ENCODE data around the gene PLCG2.
"Not testable (repeated sequence)": the region's sequence is repeated elsewhere in the genome, so short reads cannot be mapped to it uniquely, and the experiment has no call there.

The PLCG2 gene

DNA sequence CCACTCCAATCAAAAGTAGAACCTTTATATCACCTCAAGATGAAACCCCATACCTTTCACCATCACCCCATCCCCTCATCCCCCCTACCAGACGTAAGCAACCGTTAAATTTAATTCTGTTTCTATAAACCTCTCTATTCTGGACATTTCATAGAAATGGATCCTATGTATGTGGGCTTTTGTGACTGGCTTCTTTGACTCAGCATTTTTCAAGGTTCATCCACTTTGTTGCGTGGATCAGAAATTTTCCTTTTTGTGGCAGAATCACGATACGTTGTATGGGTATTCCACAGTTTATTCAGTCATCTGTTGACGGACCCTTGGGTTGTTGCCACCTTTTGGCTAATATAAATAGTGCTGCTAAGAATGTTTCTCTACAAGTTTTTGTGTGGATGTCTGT is 8.6 kb downstream of the PLCG2 start:
- Mint-ChIP-seq H3K27ac (no peak overlapping the region), H3K9me3 (no peaks in the 10 kb centered on the region), H3K27me3 (no peaks in the 10 kb centered on the region), H3K4me1 (peaks cover 72% of the 10 kb centered on the region), H3K4me3 (peak overlapping the region; percentile 32), H3K36me3 (peaks cover 44% of the 10 kb centered on the region)
- DNase-seq (ENCODE audit: low spot score in 2 of 2) (no peak), ATAC-seq (ENCODE audit: low read depth) (no peak)

DNA sequence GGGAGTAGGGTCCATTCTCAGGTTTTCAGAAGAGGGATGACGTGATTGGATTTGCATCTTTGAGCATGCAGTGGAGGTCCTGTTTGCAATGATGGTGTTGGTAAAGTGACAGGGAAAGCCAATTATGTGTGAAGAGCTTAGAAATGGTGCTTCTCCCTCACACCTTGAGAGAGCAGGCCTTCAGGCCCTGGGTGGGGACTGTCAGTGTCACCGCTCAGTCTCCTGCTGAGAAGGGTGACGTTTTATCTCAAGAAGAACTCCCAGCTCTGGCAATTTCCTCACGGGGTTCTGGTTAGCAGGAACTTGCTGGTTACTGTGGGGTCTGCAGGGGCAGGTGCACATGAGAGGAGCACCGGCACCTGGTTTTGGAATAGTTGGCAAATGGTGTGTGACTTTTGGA is 11.2 kb downstream of the PLCG2 start:
- no peaks in the 10 kb centered on the region for H3K27me3 Mint-ChIP-seq
- no peaks in the 10 kb centered on the region for H3K9me3 Mint-ChIP-seq
- H3K4me1 Mint-ChIP-seq: peaks cover 69% of the 10 kb centered on the region
- H3K27ac Mint-ChIP-seq: peak overlapping the region; percentile 88
- ATAC-seq (ENCODE audit: low read depth) (no peak), DNase-seq (ENCODE audit: low spot score in 2 of 2) (no peak)
- H3K4me3 Mint-ChIP-seq: peak overlapping the region; percentile 51
- H3K36me3 Mint-ChIP-seq: peaks cover 51% of the 10 kb centered on the region

DNA sequence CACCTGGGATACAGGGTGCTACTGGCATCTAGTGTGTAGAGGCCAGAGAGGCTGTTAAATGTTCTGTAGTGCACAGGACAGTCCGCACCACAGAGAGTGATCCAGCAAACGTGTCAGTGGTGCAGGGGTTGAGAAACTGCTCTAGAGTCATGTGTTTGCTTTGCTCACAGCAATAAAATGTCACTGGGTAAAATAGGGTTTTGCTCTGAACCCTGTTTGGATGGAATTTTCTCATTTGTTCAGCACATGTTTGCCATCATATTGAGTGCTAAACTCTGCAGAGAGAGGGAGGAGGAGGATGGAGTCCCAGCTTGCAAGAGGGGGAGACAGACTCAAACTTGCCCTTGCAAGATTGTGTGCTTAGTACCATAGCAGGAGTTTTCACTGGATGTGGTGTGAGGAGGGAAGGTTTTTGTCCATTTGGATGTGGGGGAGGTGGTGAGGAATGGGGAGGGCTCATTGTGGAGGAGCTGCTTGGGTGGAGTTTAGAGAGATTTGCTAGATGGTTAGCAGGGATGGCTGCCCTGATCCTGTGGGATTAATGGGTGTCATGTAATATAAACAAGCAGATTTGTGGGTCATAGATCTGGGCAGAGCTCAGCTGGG is 11.8 kb downstream of the PLCG2 start:
- no peaks in the 10 kb centered on the region for H3K9me3 Mint-ChIP-seq
- H3K4me3 Mint-ChIP-seq: peak overlapping the region; percentile 55
- peaks cover 51% of the 10 kb centered on the region for H3K36me3 Mint-ChIP-seq

GRCh38 chr16:81792828-81793227 is 13.7 kb downstream of the PLCG2 start:
- H3K4me1 Mint-ChIP-seq: peaks cover 77% of the 10 kb centered on the region

More for the DNA sequence above, 11.8 kb downstream of the PLCG2 start:
- no peaks in the 10 kb centered on the region for H3K27me3 Mint-ChIP-seq
- H3K4me1 Mint-ChIP-seq: peaks cover 69% of the 10 kb centered on the region
- ATAC-seq (ENCODE audit: low read depth) (no peak), DNase-seq (ENCODE audit: low spot score in 2 of 2) (no peak)
- H3K27ac Mint-ChIP-seq: peak overlapping the region; percentile 88

GRCh38 chr16:81795193-81795592 is 16.1 kb downstream of the PLCG2 start:
- H3K4me3 Mint-ChIP-seq: no peak overlapping the region
- H3K27ac Mint-ChIP-seq: peak overlapping the region; percentile 97
- peaks cover 46% of the 10 kb centered on the region for H3K36me3 Mint-ChIP-seq
- no peaks in the 10 kb centered on the region for H3K27me3 Mint-ChIP-seq
- ATAC-seq (ENCODE audit: low read depth) (no peak), DNase-seq (ENCODE audit: low spot score in 2 of 2) (no peak)
- H3K4me1 Mint-ChIP-seq: peaks cover 74% of the 10 kb centered on the region
- H3K9me3 Mint-ChIP-seq: no peaks in the 10 kb centered on the region

More at GRCh38 chr16:81792828-81793227, 13.7 kb downstream of the PLCG2 start:
- no peak for ATAC-seq (ENCODE audit: low read depth)
- H3K36me3 Mint-ChIP-seq: peaks cover 51% of the 10 kb centered on the region
- H3K4me3 Mint-ChIP-seq: peak overlapping the region; percentile 27
- DNase-seq (ENCODE audit: low spot score in 2 of 2): no peak
- H3K9me3 Mint-ChIP-seq: no peaks in the 10 kb centered on the region
- H3K27ac Mint-ChIP-seq: peak overlapping the region; percentile 97
- no peaks in the 10 kb centered on the region for H3K27me3 Mint-ChIP-seq

DNA sequence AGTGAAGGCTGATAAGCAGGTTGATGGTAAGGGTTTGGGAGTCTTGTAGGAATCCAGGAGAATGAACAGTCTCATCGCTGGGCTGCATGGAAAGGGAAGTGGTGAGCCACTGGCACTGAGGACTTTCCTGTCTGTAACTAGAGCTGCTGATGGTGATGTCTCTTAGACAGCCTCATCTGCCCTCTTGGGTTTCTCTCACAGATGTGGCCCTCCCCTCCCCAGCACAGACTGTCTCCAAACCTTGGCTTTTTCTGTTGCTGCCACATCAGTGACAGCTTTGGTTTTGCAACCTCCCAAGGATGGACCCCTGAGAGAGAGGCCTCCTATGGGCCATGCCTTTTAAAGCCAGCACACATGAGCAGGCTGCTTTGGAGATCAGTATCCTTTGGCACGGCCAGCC is 16.9 kb downstream of the PLCG2 start:
- Mint-ChIP-seq H3K27ac (peak overlapping the region; percentile 97), H3K9me3 (no peaks in the 10 kb centered on the region), H3K4me1 (peaks cover 73% of the 10 kb centered on the region), H3K4me3 (peak overlapping the region; percentile 63), H3K36me3 (peaks cover 48% of the 10 kb centered on the region), H3K27me3 (no peaks in the 10 kb centered on the region)
- DNase-seq (ENCODE audit: low spot score in 2 of 2) (no peak), ATAC-seq (ENCODE audit: low read depth) (peak; percentile 12)

DNA sequence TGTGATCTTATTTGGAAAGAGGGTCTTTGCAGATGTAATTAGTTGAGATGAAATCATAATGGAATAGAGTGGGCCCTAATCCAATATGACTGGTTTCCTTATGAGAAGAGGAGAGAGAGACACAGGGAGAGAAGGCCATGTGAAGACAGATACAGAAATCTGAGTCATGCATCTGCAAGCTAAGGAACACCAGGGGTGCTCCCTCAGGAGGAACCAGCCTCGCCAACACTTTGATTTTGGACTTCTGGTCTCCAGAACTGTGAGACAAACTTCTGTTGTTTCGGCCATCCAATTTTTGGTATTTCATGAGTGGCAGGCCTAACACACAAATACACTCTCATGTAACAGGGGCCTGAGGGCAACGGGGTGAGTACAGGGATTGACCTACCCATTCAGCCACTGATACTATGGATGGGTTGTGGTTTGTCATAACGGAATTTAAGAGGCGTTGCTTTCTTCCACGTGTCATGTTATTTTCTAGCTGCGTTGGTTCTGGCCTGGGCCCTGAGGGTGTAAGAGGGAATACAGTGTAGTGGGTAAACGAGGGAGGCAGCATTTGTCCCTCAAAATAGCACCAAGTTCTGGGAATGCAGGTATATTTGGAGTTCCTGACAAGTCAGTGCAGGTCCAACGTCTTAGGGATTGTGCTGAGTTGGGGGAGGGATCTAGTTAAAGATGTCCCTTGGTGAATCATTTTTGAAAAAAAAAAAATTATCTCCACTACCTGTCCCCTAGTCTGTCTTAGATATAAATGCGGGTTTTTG is 17.7 kb downstream of the PLCG2 start:
- H3K27me3 Mint-ChIP-seq: no peaks in the 10 kb centered on the region
- peaks cover 44% of the 10 kb centered on the region for H3K36me3 Mint-ChIP-seq
- peak overlapping the region; percentile 63 for H3K4me3 Mint-ChIP-seq
- peak; percentile 0 for ATAC-seq (ENCODE audit: low read depth)
- no peak for DNase-seq (ENCODE audit: low spot score in 2 of 2)
- peak overlapping the region; percentile 97 for H3K27ac Mint-ChIP-seq
- H3K4me1 Mint-ChIP-seq: peaks cover 69% of the 10 kb centered on the region
- no peaks in the 10 kb centered on the region for H3K9me3 Mint-ChIP-seq

DNA sequence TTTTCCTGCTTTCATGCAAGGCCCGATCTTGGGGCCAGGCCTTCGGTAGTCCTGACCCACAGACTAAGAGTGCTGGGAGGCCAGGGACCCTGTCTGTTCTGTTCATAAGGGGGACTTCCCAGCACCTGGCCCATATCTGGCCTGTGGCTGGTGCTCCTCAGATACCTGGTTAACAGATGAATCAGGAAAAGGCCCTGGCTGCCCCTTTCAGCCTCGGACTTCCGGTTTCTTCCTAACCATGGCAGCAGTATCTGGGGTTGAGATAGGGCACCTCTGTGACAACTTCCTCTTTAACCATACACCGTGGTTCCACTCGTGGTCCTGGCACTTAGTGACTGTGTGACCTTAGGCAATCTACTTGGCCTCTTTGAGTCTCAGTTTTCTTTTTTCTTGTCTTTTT is 18.4 kb downstream of the PLCG2 start:
- peaks cover 69% of the 10 kb centered on the region for H3K4me1 Mint-ChIP-seq
- H3K27me3 Mint-ChIP-seq: no peaks in the 10 kb centered on the region
- H3K27ac Mint-ChIP-seq: peak overlapping the region; percentile 97
- ATAC-seq (ENCODE audit: low read depth): peak; percentile 76
- DNase-seq (ENCODE audit: low spot score in 2 of 2): peak in 1 of 2 donors; percentile 53
- peaks cover 43% of the 10 kb centered on the region for H3K36me3 Mint-ChIP-seq
- peak overlapping the region; percentile 63 for H3K4me3 Mint-ChIP-seq
- no peaks in the 10 kb centered on the region for H3K9me3 Mint-ChIP-seq

- H3K4me1 Mint-ChIP-seq: peaks cover 67% of the 10 kb centered on the region
- ATAC-seq (ENCODE audit: low read depth) (peak; percentile 75), DNase-seq (ENCODE audit: low spot score in 2 of 2) (peak in 1 of 2 donors; percentile 57)
- H3K27me3 Mint-ChIP-seq: no peaks in the 10 kb centered on the region
- peak overlapping the region; percentile 97 for H3K27ac Mint-ChIP-seq
- H3K4me3 Mint-ChIP-seq: peak overlapping the region; percentile 63
- H3K36me3 Mint-ChIP-seq: peaks cover 45% of the 10 kb centered on the region
- H3K9me3 Mint-ChIP-seq: no peaks in the 10 kb centered on the region
These were observed 19.4 kb downstream of the PLCG2 start for GRCh38 chr16:81798311-81799137.

GRCh38 chr16:81799138-81799504 is 20.0 kb downstream of the PLCG2 start:
- H3K36me3 Mint-ChIP-seq: peaks cover 46% of the 10 kb centered on the region
- peaks cover 1% of the 10 kb centered on the region for H3K9me3 Mint-ChIP-seq
- ATAC-seq (ENCODE audit: low read depth) (no peak), DNase-seq (ENCODE audit: low spot score in 2 of 2) (no peak)
- peaks cover 67% of the 10 kb centered on the region for H3K4me1 Mint-ChIP-seq
- H3K27me3 Mint-ChIP-seq: no peaks in the 10 kb centered on the region
- peak overlapping the region; percentile 63 for H3K4me3 Mint-ChIP-seq
- peak overlapping the region; percentile 97 for H3K27ac Mint-ChIP-seq

DNA sequence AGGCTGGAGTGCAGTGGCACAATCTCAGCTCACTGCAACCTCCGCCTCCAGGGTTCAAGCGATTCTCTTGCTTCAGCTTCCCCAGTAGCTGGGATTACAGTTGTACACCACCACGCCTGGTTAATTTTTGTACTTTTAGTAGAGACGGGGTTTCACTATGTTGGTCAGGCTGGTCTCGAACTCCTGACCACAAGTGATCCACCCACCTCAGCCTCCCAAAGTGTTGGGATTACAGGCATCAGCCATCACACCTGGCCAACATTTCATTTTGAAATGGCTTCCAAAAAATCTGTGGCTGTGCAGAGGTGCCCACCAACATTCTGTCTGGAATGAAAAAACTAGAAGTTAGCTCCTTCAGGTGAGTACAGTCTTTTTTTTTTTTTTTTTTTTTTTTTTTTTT is 22.6 kb downstream of the PLCG2 start:
- Mint-ChIP-seq H3K4me1 (peaks cover 63% of the 10 kb centered on the region), H3K36me3 (peaks cover 46% of the 10 kb centered on the region)
- H3K9me3 Mint-ChIP-seq; H3K27me3 Mint-ChIP-seq; DNase-seq (ENCODE audit: low spot score in 2 of 2); ATAC-seq (ENCODE audit: low read depth); H3K27ac Mint-ChIP-seq; H3K4me3 Mint-ChIP-seq: not testable (repeated sequence)

DNA sequence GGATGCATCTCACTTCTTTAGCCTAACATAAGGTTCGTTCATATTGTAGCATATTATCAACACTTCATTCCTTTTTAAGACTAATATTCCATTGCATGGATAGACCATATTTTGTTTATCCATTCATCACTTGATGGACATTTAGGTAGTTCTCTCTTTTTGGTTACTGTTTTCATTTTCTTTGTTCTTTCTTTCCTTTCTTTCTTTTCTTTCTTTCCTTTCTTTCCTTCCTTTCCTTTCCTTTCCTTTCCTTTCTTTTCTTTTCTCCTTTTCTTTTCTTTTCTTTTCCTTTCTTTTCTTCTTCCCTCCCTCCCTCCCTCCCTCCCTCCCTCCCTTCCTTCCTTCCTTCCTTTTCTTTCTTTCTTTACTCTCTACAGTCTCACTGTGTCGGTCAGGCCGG is 24.2 kb downstream of the PLCG2 start:
- ATAC-seq (ENCODE audit: low read depth) (no peak), DNase-seq (ENCODE audit: low spot score in 2 of 2) (no peak)
- H3K36me3 Mint-ChIP-seq: peaks cover 54% of the 10 kb centered on the region
- no peak overlapping the region for H3K4me3 Mint-ChIP-seq
- peak overlapping the region; percentile 100 for H3K27ac Mint-ChIP-seq
- H3K27me3 Mint-ChIP-seq: no peaks in the 10 kb centered on the region
- H3K4me1 Mint-ChIP-seq: peaks cover 66% of the 10 kb centered on the region
- H3K9me3 Mint-ChIP-seq: peaks cover 3% of the 10 kb centered on the region

GRCh38 chr16:81804134-81804610 is 25.1 kb downstream of the PLCG2 start:
- ATAC-seq (ENCODE audit: low read depth): peak; percentile 23
- peaks cover 3% of the 10 kb centered on the region for H3K9me3 Mint-ChIP-seq
- H3K4me1 Mint-ChIP-seq: peaks cover 65% of the 10 kb centered on the region
- no peak for DNase-seq (ENCODE audit: low spot score in 2 of 2)
- H3K36me3 Mint-ChIP-seq: peaks cover 50% of the 10 kb centered on the region
- peak overlapping the region; percentile 67 for H3K4me3 Mint-ChIP-seq
- H3K27ac Mint-ChIP-seq: peak overlapping the region; percentile 100
- H3K27me3 Mint-ChIP-seq: no peaks in the 10 kb centered on the region

GRCh38 chr16:81806696-81807095 is 27.6 kb downstream of the PLCG2 start:
- ATAC-seq (ENCODE audit: low read depth) (no peak), DNase-seq (ENCODE audit: low spot score in 2 of 2) (no peak)
- Mint-ChIP-seq H3K4me3 (peak overlapping the region; percentile 64), H3K36me3 (peaks cover 49% of the 10 kb centered on the region), H3K27me3 (no peaks in the 10 kb centered on the region), H3K9me3 (peaks cover 3% of the 10 kb centered on the region), H3K27ac (peak overlapping the region; percentile 100), H3K4me1 (peaks cover 82% of the 10 kb centered on the region)

Data from memory B cell (primary cell).